ENCODE data around the gene LCLAT1. TPM values are rescaled to one million over a fixed set of nuclear protein-coding genes. Genes with fewer than 3 reads are reported as not detected.

The LCLAT1 gene
- total RNA-seq, 2 donors from 2014 or later: 14.8 to 43.9 TPM

- Histone ChIP-seq H3K27ac (no peak overlapping the region), H3K4me3 (no peak overlapping the region), H3K9me3 (no peaks in the 10 kb centered on the region), H3K36me3 (no peaks in the 10 kb centered on the region), H3K27me3 (replicated peaks; ENCODE audit: insufficient read depth) (no peaks in the 10 kb centered on the region), H3K4me1 (ENCODE audit: control insufficient read depth in 1 of 2, low read depth in 2 of 2) (no peaks in the 10 kb centered on the region)
- DNase-seq (ENCODE audit: low spot score) (no peak), ATAC-seq (ENCODE audit: insufficient number of reproducible peaks, low FRiP score, low read depth) (no peak)
- no peak for TF ChIP-seq CTCF (IDR thresholded peaks at IDR 0.05)
Observed at GRCh38 chr2:30456106-30456505, 9.1 kb downstream of the LCLAT1 start.

DNA sequence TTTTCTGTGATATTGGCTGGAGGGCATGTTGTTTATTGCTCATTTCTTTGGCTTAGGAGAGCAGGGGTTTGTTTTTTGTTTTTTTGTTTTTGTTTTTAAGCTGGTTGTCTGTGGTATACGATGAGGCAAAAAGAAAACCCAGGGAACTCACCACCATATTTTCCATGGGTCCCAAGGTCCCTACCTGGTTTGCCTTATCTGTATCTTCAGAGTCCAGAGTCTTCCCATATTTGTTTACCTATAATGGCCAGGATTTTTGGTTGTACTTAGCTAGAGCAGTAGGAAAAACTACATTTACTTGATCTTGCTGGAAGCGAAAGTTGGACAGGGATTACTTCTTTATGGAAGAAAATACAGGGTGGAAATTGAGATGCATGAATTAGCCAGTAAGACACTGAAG, 9.5 kb downstream of the LCLAT1 start:
- DNase-seq (ENCODE audit: low spot score) (no peak), ATAC-seq (ENCODE audit: insufficient number of reproducible peaks, low FRiP score, low read depth) (no peak)
- no peaks in the 10 kb centered on the region for H3K27me3 ChIP-seq (replicated peaks; ENCODE audit: insufficient read depth)
- no peak overlapping the region for H3K4me3 ChIP-seq
- no peak overlapping the region for H3K27ac ChIP-seq
- H3K36me3 ChIP-seq: no peaks in the 10 kb centered on the region
- no peaks in the 10 kb centered on the region for H3K4me1 ChIP-seq (ENCODE audit: control insufficient read depth in 1 of 2, low read depth in 2 of 2)
- no peak for TF ChIP-seq CTCF (IDR thresholded peaks at IDR 0.05)
- no peaks in the 10 kb centered on the region for H3K9me3 ChIP-seq

- no peak for DNase-seq (ENCODE audit: low spot score)
- no peak for ATAC-seq (ENCODE audit: insufficient number of reproducible peaks, low FRiP score, low read depth)
- Histone ChIP-seq H3K36me3 (no peaks in the 10 kb centered on the region), H3K27me3 (replicated peaks; ENCODE audit: insufficient read depth) (no peaks in the 10 kb centered on the region), H3K4me3 (no peak overlapping the region), H3K4me1 (ENCODE audit: control insufficient read depth in 1 of 2, low read depth in 2 of 2) (no peaks in the 10 kb centered on the region), H3K9me3 (no peaks in the 10 kb centered on the region), H3K27ac (no peak overlapping the region)
- TF ChIP-seq CTCF (IDR thresholded peaks at IDR 0.05): no peak
Observed at GRCh38 chr2:30457296-30457695, 10.2 kb downstream of the LCLAT1 start.

GRCh38 chr2:30459140-30459539, 12.1 kb downstream of the LCLAT1 start:
- ATAC-seq (ENCODE audit: insufficient number of reproducible peaks, low FRiP score, low read depth): no peak
- no peaks in the 10 kb centered on the region for H3K36me3 ChIP-seq

DNA sequence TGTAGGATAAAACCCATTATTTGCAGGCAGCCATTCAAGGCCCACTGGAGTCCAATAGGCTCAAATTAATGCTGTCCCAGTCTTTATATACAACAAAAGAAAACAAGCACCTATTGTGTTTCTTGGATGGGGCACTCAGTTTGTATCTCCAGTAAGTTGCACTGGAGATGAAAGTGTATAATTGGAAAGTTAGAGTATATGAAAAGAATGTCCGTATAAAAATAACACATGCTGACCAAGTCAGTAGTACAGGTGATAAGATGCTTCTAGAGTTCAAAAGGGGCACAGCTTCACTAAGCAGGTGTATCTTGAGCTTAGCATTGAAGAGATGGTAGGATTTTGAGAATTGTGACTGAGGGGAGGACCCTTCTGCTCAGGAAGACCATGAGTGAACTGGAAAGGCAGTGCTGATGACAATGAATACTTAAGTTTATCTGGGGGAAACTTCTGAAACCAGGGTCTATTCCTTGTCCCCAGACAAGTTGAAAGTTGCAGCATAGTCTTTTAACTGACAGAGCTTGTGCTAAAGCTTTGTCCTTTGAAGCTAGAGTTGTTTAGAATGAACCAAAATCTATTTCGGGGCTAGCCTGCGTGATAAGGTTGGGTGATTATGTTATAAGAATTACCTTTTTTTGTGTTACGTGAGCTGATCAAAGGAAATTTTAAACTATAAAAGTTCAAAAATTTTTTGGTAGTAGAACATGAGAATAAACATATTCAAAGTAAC, 15.2 kb downstream of the LCLAT1 start:
- no peak for ATAC-seq (ENCODE audit: insufficient number of reproducible peaks, low FRiP score, low read depth)
- TF ChIP-seq CTCF (IDR thresholded peaks at IDR 0.05): no peak

More at GRCh38 chr2:30459140-30459539, 12.1 kb downstream of the LCLAT1 start:
- no peak for TF ChIP-seq CTCF (IDR thresholded peaks at IDR 0.05)
- Histone ChIP-seq H3K4me1 (ENCODE audit: control insufficient read depth in 1 of 2, low read depth in 2 of 2) (peaks cover under 1 to 6% of the 10 kb centered on the region in 2 donors), H3K27me3 (replicated peaks; ENCODE audit: insufficient read depth) (no peaks in the 10 kb centered on the region), H3K9me3 (no peaks in the 10 kb centered on the region), H3K4me3 (no peak overlapping the region), H3K27ac (no peak overlapping the region)
- DNase-seq (ENCODE audit: low spot score): no peak

More for the DNA sequence above, 15.2 kb downstream of the LCLAT1 start:
- H3K27ac ChIP-seq: no peak overlapping the region
- no peak overlapping the region for H3K4me3 ChIP-seq
- H3K27me3 ChIP-seq (replicated peaks; ENCODE audit: insufficient read depth): no peaks in the 10 kb centered on the region
- no peaks in the 10 kb centered on the region for H3K36me3 ChIP-seq
- H3K9me3 ChIP-seq: no peaks in the 10 kb centered on the region
- no peak for DNase-seq (ENCODE audit: low spot score)
- H3K4me1 ChIP-seq (ENCODE audit: control insufficient read depth in 1 of 2, low read depth in 2 of 2): peaks cover 13 to 21% of the 10 kb centered on the region in 2 donors
